K562 (cell line): ENCODE results near the gene PAX8. TPM values are rescaled to one million over a fixed set of nuclear protein-coding genes. Genes with fewer than 3 reads are reported as not detected.

Source experiments
- AFF1 ChIP-seq, 2 experiments: fragments of 450-650 bp; IDR thresholded peaks; 2 replicates each; pipeline ENCODE4 v1.6.1; 2018; ENCODE audit warnings: mild to moderate bottlenecking in 2 of 2, low read depth in 1 of 2; ENCODE audit not compliant: partially characterized antibody in 2 of 2
- ARHGAP35 ChIP-seq: fragments of 450-650 bp; IDR thresholded peaks from 2 replicates; pipeline ENCODE4 v1.6.1; 2018; ENCODE audit not compliant: partially characterized antibody
- DNMT1 ChIP-seq: fragments of 450-650 bp; IDR thresholded peaks from 2 replicates; pipeline ENCODE4 v1.6.1; 2016; ENCODE audit warnings: antibody characterized with exemption, mild to moderate bottlenecking
- ERF ChIP-seq: fragments of 450-650 bp; formaldehyde crosslinking; IDR thresholded peaks from 2 replicates; pipeline ENCODE4 v1.4.0; 2020; ENCODE audit warnings: mild to moderate bottlenecking, mixed read lengths
- FOSL1 ChIP-seq: fragments of 200-800 bp; sonication (Bioruptor generic); conservative IDR thresholded peaks from 2 replicates; pipeline ENCODE4 v1.6.1; 2016; ENCODE audit warnings: missing genetic modification characterization, missing compliant biosample characterization
- HEY1 ChIP-seq: fragments of 250-450 bp; sonication (Bioruptor Pico); IDR thresholded peaks from 2 replicates; pipeline ENCODE4 v1.5.0; 2020; ENCODE audit warnings: mild to moderate bottlenecking, moderate library complexity, borderline replicate concordance
- JUNB ChIP-seq: fragments of 450-650 bp; formaldehyde crosslinking; conservative IDR thresholded peaks from 2 replicates; pipeline ENCODE4 v1.4.0; 2020; ENCODE audit warnings: mild to moderate bottlenecking
- MAZ ChIP-seq, 2 experiments: fragments of 450-650 bp in 1 of 2; sonication (generic) in 1 of 2; formaldehyde crosslinking; IDR thresholded peaks in 1 of 2; conservative IDR thresholded peaks in 1 of 2; 2 replicates each; pipeline versions ENCODE4 v1.4.0 to v1.5.0; 2020; ENCODE audit warnings: mild to moderate bottlenecking in 1 of 2, missing genetic modification reagents in 1 of 2
- MITF ChIP-seq: IDR thresholded peaks from 2 replicates; pipeline ENCODE4 v1.6.1; 2014; ENCODE audit warnings: antibody characterized with exemption
- POLR2G ChIP-seq: fragments of 200-400 bp; formaldehyde crosslinking; IDR thresholded peaks from 2 replicates; pipeline ENCODE4 v1.6.1; 2017; ENCODE audit warnings: low read depth, mild to moderate bottlenecking, antibody characterized with exemption, low read length, moderate library complexity
- POU5F1 ChIP-seq: fragments of 150-350 bp; IDR thresholded peaks from 2 replicates; pipeline ENCODE4 v1.6.1; 2014; ENCODE audit warnings: borderline replicate concordance, low read length, low read depth, mild to moderate bottlenecking; ENCODE audit not compliant: partially characterized antibody
- RFX5 ChIP-seq: IDR thresholded peaks from 2 replicates; pipeline ENCODE4 v1.6.1; 2011; ENCODE audit warnings: low read depth, mild to moderate bottlenecking, improper control_type of control experiment, low read length
- SMARCC2 ChIP-seq: fragments of 450-650 bp; IDR thresholded peaks from 2 replicates; pipeline ENCODE4 v1.6.1; 2017; ENCODE audit warnings: antibody characterized with exemption, moderate library complexity, mild to moderate bottlenecking, low read depth
- SP1 ChIP-seq: sonication (generic); formaldehyde crosslinking; IDR thresholded peaks from 2 replicates; pipeline ENCODE4 v1.8.1; 2022; ENCODE audit warnings: mild to moderate bottlenecking, missing genetic modification reagents
- SPI1 ChIP-seq: IDR thresholded peaks from 2 replicates; pipeline ENCODE4 v1.6.1; 2011; ENCODE audit warnings: low read depth, low read length, control low read depth, borderline replicate concordance
- TAF9B ChIP-seq: fragments of 450-650 bp; IDR thresholded peaks from 2 replicates; pipeline ENCODE4 v1.6.1; 2018; ENCODE audit warnings: mild to moderate bottlenecking; ENCODE audit not compliant: partially characterized antibody
- TARDBP ChIP-seq: fragments of 450-650 bp; IDR thresholded peaks from 2 replicates; pipeline ENCODE4 v1.6.1; 2016
- THRAP3 ChIP-seq: fragments of 450-650 bp; IDR thresholded peaks from 2 replicates; pipeline ENCODE4 v1.6.1; 2016; ENCODE audit warnings: mild to moderate bottlenecking, inconsistent platforms, borderline replicate concordance
- ZBED1 ChIP-seq: IDR thresholded peaks from 2 replicates; pipeline ENCODE4 v1.6.1; 2014
- ZFP1 ChIP-seq: fragments of 450-650 bp; formaldehyde crosslinking; IDR thresholded peaks from 2 replicates; pipeline ENCODE4 v1.4.0; 2020; ENCODE audit warnings: mild to moderate bottlenecking, mixed read lengths
- ZNF12 ChIP-seq: sonication (generic); formaldehyde crosslinking; IDR thresholded peaks from 2 replicates; pipeline ENCODE4 v1.4.0; 2020; ENCODE audit warnings: mild to moderate bottlenecking, missing genetic modification reagents
- ZNF134 ChIP-seq: fragments of 250-450 bp; sonication (Bioruptor Pico); conservative IDR thresholded peaks from 2 replicates; pipeline ENCODE4 v1.4.0; 2020
- ZNF184 ChIP-seq: sonication (generic); formaldehyde crosslinking; IDR thresholded peaks from 2 replicates; pipeline ENCODE4 v1.5.0; 2020; ENCODE audit warnings: missing genetic modification reagents
- ZNF23 ChIP-seq: fragments of 250-450 bp; sonication (Bioruptor Pico); IDR thresholded peaks from 2 replicates; pipeline ENCODE4 v1.4.0; 2020; ENCODE audit warnings: mild to moderate bottlenecking
- ZNF764 ChIP-seq: fragments of 250-450 bp; sonication (Bioruptor Pico); IDR thresholded peaks from 2 replicates; pipeline ENCODE4 v1.4.0; 2020; ENCODE audit warnings: low read depth, mild to moderate bottlenecking, moderate library complexity
- polyA plus RNA-seq, 8 experiments: library from polyadenylated mRNA; depleted of rRNA in 4 of 8; stranded (reverse) in 5 of 8; unstranded in 3 of 8; fragments of >200 nt; fragmentation: Nextera tagmentation in 2 of 8; fragmentation: Illumina TruSeq in 1 of 8; extraction: Ambion mirVana in 2 of 8; extraction: Trizol in 1 of 8; gene quantifications; 2 replicates each; pipeline versions ENCODE4 v1.2.1 to v1.2.3, GENCODE V29; 2011 to 2014; ENCODE audit warnings: inconsistent platforms in 1 of 8, missing spikeins in 1 of 8
- total RNA-seq, 7 experiments: library from RNA; depleted of rRNA in 6 of 7; stranded (reverse); fragments of >200 nt in 6 of 7; fragmentation: Illumina TruSeq in 2 of 7; extraction: Trizol in 2 of 7; gene quantifications; 2 replicates each; pipeline versions ENCODE4 v1.2.1 to v1.2.3, GENCODE V29; 2011 to 2021; ENCODE audit warnings: low replicate concordance in 1 of 7

PAX8 gene
- total and polyA plus RNA-seq, 9 of the 15 experiments (the other 6 are each of a cell fraction or from before 2014, with no cell fraction given) = 0.13 to 2.1 (median 0.51) TPM

GRCh38 chr2:113240915-113241911, 37.5 kb downstream of the PAX8 start (continued):
- TF ChIP-seq RFX5 (no peak), DNMT1 (no peak), ZBED1 (no peak), FOSL1 (tag) (peak; percentile 97), MITF (no peak), TAF9B (peak; percentile 61), THRAP3 (no peak), ZFP1 (CRISPR knock-in tag) (no peak), SPI1 (no peak), ZNF23 (CRISPR knock-in tag) (no peak), ZNF12 (CRISPR knock-in tag) (no peak), JUNB (no peak), POU5F1 (no peak), ZNF184 (CRISPR knock-in tag) (no peak), HEY1 (no peak), MAZ (CRISPR knock-in tag; conservative IDR thresholded peaks at IDR 0.05 in 1 of 2, IDR thresholded peaks at IDR 0.05 in 1 of 2) (no peak), TARDBP (no peak), ERF (CRISPR knock-in tag) (0 out of 2 replicates have a peak, but pooled peaks have one; percentile 60), SMARCC2 (0 out of 2 replicates have a peak, but pooled peaks have one; percentile 41), AFF1 (IDR thresholded peaks at IDR 0.05; ENCODE audit: low read depth in 1 of 2, partially characterized antibody in 2 of 2) (no peak), POLR2G (peak; percentile 63; the same call in 1 of the 2 replicates), SP1 (CRISPR knock-in tag) (no peak), ZNF764 (CRISPR knock-in tag) (no peak), ARHGAP35 (no peak), ZNF134 (no peak)
